Measurements from ENCODE around the gene ZNF550.

GRCh38 chr19:57559404-57560025 lies at the start of gene ZNF550:
- TF ChIP-seq EZH2 (IDR thresholded peaks at IDR 0.05; ENCODE audit: insufficient read depth, poor library complexity, severe bottlenecking) (no peak), EZH2phosphoT487 (IDR thresholded peaks at IDR 0.05; ENCODE audit: insufficient read depth, low read depth) (no peak)
